ENCODE data around the gene PRAMEF5. TPM values are rescaled to one million over a fixed set of nuclear protein-coding genes. Genes with fewer than 3 reads are reported as not detected.
"Not testable (repeated sequence)": the region's sequence is repeated elsewhere in the genome, so short reads cannot be mapped to it uniquely, and the experiment has no call there.

PRAMEF5 gene
- not detected in 2 replicates for total RNA-seq (2021)
- Bru-seq, nascent RNA, result not detected
- BruChase-seq, experiment 1, labeled RNA remaining after a 2-hour chase, result not detected
- BruChase-seq, experiment 2, labeled RNA remaining after a 6-hour chase, result not detected
- long read RNA-seq, result 0 reads

DNA sequence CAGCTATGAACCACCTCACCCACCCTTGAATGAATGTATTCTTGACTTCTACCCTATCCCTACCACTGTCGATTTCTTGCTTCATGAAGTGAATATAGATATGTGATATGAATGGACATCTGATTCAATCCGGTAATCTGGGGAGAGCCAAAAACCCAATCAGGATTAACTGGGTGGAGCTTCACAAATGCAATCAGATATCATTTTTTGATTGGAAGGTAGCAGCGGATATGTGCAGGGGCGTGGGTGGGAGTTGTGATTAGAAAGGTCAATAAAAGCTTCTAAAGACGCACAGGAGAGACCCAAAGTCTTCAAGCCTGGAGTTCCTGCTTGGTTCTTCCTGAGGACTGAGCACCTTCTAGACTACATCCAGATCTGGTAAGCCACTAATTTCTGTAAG lies at the start of gene PRAMEF5:
TSS of gene PRAMEF5 (plus strand) at position 301 of the 400 bp plus-strand sequence. CDS start 5,071 bp downstream, outside the sequence.
- H3K27me3 ChIP-seq (replicated peaks; ENCODE audit: insufficient read depth, low read depth, low read length, poor library complexity); H3K27ac ChIP-seq (ENCODE audit: low read depth, low read length, poor library complexity, severe bottlenecking); BruUV-seq (replicated peaks): not testable (repeated sequence)

DNA sequence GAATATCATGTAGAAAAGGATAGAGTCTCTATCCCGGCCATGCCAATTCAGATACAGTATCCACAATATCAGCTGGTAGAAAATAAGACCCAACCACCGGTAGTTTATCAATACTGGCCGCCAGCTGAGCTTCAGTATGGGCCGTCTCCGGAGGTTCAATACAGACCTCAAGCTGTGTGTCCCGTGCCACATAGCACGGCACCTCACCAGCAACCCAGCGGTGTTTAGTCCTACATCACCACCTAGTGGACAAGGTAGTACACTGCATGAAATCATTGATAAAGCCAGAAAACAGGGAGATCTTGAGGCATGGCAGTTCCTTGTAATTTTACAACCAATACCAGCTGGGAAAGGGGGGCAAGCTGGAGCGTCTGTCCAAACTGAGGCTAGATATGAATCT lies 45.3 kb upstream of the PRAMEF5 start:
- DNase-seq (ENCODE audit: low spot score); H3K4me1 ChIP-seq (ENCODE audit: insufficient read depth, low read length, poor library complexity, severe bottlenecking); H3K36me3 ChIP-seq (ENCODE audit: insufficient read depth, low read length, poor library complexity, severe bottlenecking); POLR2A ChIA-PET (ENCODE audit: low non-redundant PET); BruUV-seq (replicated peaks); H3K27me3 ChIP-seq (replicated peaks; ENCODE audit: insufficient read depth, low read depth, low read length, poor library complexity); CTCF ChIA-PET; H3K9me3 ChIP-seq (ENCODE audit: low read depth, low read length, poor library complexity, severe bottlenecking); H3K27ac ChIP-seq (ENCODE audit: low read depth, low read length, poor library complexity, severe bottlenecking); intact Hi-C loops (cut with micrococcal nuclease; ENCODE audit: unreplicated experiment); H3K4me3 ChIP-seq (ENCODE audit: low read depth, low read length, poor library complexity, severe bottlenecking): not testable (repeated sequence)

More for the DNA sequence above, at the start of gene PRAMEF5:
- CTCF ChIA-PET; H3K36me3 ChIP-seq (ENCODE audit: insufficient read depth, low read length, poor library complexity, severe bottlenecking); DNase-seq (ENCODE audit: low spot score); intact Hi-C loops (cut with micrococcal nuclease; ENCODE audit: unreplicated experiment); H3K4me3 ChIP-seq (ENCODE audit: low read depth, low read length, poor library complexity, severe bottlenecking); POLR2A ChIA-PET (ENCODE audit: low non-redundant PET); H3K4me1 ChIP-seq (ENCODE audit: insufficient read depth, low read length, poor library complexity, severe bottlenecking); H3K9me3 ChIP-seq (ENCODE audit: low read depth, low read length, poor library complexity, severe bottlenecking): not testable (repeated sequence)

DNA sequence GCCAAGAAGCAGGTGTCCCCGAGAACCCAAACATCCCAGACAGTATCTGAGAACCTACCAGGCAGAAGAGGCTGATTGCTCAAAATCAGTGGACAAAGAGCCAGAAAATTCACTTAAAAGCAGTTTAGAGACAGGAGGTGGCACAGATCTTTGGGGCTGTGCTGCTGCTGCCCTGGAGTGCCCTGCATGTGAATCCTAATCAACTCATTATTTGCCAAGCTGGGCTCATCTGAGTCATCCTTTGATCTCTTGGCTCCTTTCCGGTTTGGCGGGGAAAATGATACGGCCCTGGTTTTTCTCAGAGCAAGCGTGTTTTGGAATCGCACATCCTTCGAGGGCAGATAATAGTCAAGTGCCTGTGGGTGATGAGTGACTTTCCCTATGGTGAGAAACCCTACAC lies 37.4 kb upstream of the PRAMEF5 start:
- intact Hi-C loops (cut with micrococcal nuclease; ENCODE audit: unreplicated experiment); DNase-seq (ENCODE audit: low spot score); H3K4me3 ChIP-seq (ENCODE audit: low read depth, low read length, poor library complexity, severe bottlenecking); H3K36me3 ChIP-seq (ENCODE audit: insufficient read depth, low read length, poor library complexity, severe bottlenecking); POLR2A ChIA-PET (ENCODE audit: low non-redundant PET); H3K27ac ChIP-seq (ENCODE audit: low read depth, low read length, poor library complexity, severe bottlenecking); BruUV-seq (replicated peaks); H3K9me3 ChIP-seq (ENCODE audit: low read depth, low read length, poor library complexity, severe bottlenecking); CTCF ChIA-PET; H3K4me1 ChIP-seq (ENCODE audit: insufficient read depth, low read length, poor library complexity, severe bottlenecking); H3K27me3 ChIP-seq (replicated peaks; ENCODE audit: insufficient read depth, low read depth, low read length, poor library complexity): not testable (repeated sequence)

DNA sequence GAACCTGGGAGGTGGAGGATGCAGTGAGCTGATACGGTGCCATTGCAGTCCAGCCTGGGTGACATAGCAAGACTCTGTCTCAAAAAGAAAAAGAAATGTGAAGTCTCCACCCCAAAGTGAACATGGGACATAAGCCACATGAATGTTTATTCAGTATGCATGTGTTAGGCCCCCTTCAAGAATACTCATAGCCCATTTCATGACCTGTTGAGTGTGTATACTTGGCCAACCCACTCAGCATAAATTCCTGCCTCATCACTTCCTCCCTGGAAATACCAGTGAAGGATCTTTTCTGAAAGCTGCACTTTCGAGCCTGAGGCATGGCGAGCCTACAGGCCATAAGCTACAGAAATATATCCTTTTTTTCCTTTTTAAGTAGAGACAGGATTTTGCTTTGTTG lies 34.8 kb upstream of the PRAMEF5 start:
- BruUV-seq (replicated peaks); DNase-seq (ENCODE audit: low spot score); H3K27ac ChIP-seq (ENCODE audit: low read depth, low read length, poor library complexity, severe bottlenecking); H3K4me1 ChIP-seq (ENCODE audit: insufficient read depth, low read length, poor library complexity, severe bottlenecking); H3K4me3 ChIP-seq (ENCODE audit: low read depth, low read length, poor library complexity, severe bottlenecking); POLR2A ChIA-PET (ENCODE audit: low non-redundant PET); H3K27me3 ChIP-seq (replicated peaks; ENCODE audit: insufficient read depth, low read depth, low read length, poor library complexity); intact Hi-C loops (cut with micrococcal nuclease; ENCODE audit: unreplicated experiment); CTCF ChIA-PET; H3K36me3 ChIP-seq (ENCODE audit: insufficient read depth, low read length, poor library complexity, severe bottlenecking); H3K9me3 ChIP-seq (ENCODE audit: low read depth, low read length, poor library complexity, severe bottlenecking): not testable (repeated sequence)

DNA sequence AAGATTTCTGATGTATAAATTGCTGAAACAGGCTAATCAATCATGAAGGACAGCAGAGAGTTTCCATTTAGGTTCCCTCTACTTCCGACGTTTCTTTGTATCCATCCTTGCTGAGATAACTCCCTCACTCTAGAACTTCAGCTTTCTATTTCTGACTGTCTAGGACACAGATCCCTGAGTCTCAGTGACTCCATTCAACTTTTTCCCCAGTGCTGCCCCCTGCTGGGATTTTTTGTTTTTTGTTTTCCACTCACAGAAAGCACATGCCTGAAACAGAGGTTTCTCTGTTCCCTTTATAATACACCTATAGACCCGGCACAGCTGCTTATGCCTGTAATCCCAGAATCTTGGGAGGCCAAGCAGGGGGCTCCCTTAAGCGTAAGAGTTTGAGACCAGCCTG lies 31.2 kb upstream of the PRAMEF5 start:
- H3K9me3 ChIP-seq (ENCODE audit: low read depth, low read length, poor library complexity, severe bottlenecking); CTCF ChIA-PET; POLR2A ChIA-PET (ENCODE audit: low non-redundant PET); H3K4me1 ChIP-seq (ENCODE audit: insufficient read depth, low read length, poor library complexity, severe bottlenecking); H3K4me3 ChIP-seq (ENCODE audit: low read depth, low read length, poor library complexity, severe bottlenecking); intact Hi-C loops (cut with micrococcal nuclease; ENCODE audit: unreplicated experiment); BruUV-seq (replicated peaks); H3K27ac ChIP-seq (ENCODE audit: low read depth, low read length, poor library complexity, severe bottlenecking); DNase-seq (ENCODE audit: low spot score); H3K27me3 ChIP-seq (replicated peaks; ENCODE audit: insufficient read depth, low read depth, low read length, poor library complexity); H3K36me3 ChIP-seq (ENCODE audit: insufficient read depth, low read length, poor library complexity, severe bottlenecking): not testable (repeated sequence)

Data from A673 (cell line).